Umbilical cord (tissue), 2 donors: Measurements from ENCODE around the gene PCDHGA6. TPM values are rescaled to one million over a fixed set of nuclear protein-coding genes. Genes with fewer than 3 reads are reported as not detected.
"Not testable (repeated sequence)": the region's sequence is repeated elsewhere in the genome, so short reads cannot be mapped to it uniquely, and the experiment has no call there.

Experiments used
- DNase-seq: peaks from one replicate; pipeline ENCODE4 v3.0.0-alpha.2; 2015; ENCODE audit warnings: low spot score
- total RNA-seq: library from RNA; depleted of rRNA; stranded (reverse); fragments of >200 nt; gene quantifications from one replicate; pipeline ENCODE4 v1.2.3, GENCODE V29; 2014; ENCODE audit warnings: low replicate concordance; ENCODE audit not compliant: insufficient read depth

PCDHGA6 gene
- total RNA-seq, 1 donor from 2014 or later: 7.2 TPM

DNA sequence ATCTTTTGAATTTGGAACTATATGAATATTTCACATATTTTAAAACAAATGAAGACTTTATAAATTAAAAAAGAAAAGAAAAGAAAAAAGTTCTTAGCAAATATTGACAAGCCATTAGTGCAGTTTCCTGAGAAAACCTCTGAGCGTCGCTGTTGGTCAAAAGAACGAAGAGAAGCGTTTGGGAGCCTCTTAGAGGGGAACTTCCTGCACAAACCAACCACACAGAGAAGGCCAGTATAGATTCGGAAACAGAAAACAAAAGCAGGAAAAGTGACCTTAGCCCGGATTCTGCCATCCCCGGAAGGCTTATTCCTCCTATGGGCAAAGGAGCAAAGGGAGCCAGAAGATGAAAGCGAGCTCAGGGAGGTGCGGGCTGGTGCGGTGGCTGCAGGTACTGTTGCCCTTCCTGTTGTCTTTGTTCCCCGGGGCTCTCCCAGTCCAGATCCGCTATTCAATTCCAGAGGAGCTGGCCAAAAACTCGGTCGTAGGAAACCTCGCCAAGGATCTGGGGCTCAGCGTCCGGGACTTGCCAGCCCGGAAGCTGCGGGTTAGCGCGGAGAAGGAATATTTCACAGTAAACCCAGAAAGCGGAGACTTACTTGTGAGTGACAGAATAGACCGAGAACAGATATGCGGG lies 13.8 kb upstream of the PCDHGA6 start, which contains the start of gene PCDHGB2:
TSS of gene PCDHGB2 (plus strand) at position 205 of the 637 bp plus-strand sequence. CDS start at position 347, 142 bp downstream.
- no peak for DNase-seq

GRCh38 chr5:141360685-141361084 lies 13.0 kb upstream of the PCDHGA6 start:
- DNase-seq: no peak

DNA sequence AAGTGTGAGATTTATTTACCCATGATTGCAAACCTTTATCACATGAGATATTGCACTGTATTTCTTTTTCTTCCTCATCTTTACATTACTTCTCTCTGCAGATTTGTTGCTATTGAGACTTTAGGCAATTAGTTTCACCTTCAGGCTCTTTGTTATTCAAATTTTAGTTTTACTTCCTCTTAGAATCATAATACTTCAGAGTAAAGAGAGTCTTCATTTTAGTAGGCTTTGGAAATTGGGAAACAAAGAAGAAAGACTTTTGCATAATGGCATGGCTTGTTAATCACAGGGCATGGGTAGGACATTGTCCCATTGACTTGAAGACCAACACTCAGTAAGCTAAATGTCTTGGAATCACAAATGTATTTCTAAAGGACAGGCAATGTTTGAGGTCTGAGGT lies 11.0 kb upstream of the PCDHGA6 start:
- DNase-seq: no peak

DNA sequence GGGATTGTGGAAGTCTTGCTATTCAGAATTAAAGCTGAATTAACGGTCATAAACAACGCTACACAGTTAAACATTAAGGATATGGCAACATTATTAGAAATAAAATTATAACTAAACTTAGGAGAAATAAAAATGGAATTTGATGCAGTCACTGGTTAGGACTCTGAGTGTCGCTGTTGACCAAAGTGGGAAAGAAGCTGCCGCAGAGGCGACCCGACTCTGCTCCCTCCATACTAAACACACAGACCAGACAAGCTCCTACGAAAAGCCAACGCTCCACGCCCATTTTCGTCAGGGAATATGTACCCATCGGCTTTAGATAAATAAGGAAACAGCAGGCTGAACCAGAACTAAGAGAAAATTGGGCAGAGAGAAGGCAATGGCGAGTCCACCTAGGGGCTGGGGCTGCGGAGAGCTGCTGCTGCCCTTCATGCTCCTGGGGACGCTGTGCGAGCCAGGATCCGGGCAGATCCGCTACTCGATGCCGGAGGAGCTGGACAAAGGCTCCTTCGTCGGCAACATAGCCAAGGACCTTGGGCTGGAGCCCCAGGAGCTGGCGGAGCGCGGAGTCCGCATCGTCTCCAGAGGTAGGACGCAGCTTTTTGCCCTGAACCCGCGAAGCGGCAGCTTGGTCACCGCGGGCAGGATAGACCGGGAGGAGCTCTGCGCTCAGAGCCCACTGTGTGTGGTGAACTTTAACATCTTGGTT lies 9.6 kb upstream of the PCDHGA6 start, which contains the start of gene PCDHGA5:
TSS of gene PCDHGA5 (plus strand) at position 211 of the 709 bp plus-strand sequence. CDS start at position 380, 169 bp downstream.
- DNase-seq: no peak

GRCh38 chr5:141366016-141366896 lies 7.4 kb upstream of the PCDHGA6 start:
- DNase-seq: no peak

- DNase-seq: no peak
Observed at GRCh38 chr5:141369994-141370848, 3.5 kb upstream of the PCDHGA6 start, which contains the start of gene PCDHGB3. Gene PCDHGB3, plus strand, starts transcription at chr5:141370242. Its CDS starts 153 bp downstream, at chr5:141370395.

DNA sequence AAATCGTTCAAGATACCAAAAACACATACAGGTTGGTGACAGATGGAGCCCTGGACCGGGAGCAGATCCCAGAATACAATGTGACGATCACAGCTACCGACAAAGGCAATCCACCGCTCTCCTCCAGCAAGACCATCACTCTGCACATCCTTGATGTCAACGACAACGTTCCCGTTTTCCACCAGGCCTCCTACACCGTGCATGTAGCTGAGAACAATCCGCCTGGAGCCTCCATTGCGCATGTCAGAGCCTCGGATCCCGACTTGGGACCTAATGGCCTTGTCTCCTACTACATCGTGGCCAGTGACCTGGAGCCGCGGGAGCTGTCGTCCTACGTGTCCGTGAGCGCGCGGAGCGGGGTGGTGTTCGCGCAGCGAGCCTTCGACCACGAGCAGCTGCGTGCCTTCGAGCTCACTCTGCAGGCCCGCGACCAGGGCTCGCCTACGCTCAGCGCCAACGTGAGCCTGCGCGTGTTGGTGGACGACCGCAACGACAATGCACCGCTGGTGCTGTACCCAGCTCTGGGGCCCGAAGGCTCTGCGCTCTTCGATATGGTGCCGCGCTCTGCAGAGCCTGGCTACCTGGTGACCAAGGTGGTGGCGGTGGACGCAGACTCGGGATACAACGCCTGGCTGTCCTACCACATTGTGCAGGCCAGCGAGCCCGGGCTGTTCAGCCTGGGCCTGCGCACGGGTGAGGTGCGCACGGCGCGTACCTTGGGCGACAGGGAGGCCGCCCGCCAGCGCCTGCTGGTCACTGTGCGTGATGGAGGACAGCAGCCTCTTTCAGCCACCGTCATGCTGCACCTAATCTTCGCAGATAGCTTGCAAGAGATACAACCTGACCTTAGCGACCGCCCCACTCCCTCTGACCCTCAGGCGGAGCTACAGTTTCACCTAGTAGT lies 1.9 kb upstream of the PCDHGA6 start:
- no peak for DNase-seq

GRCh38 chr5:141374627-141375026 lies 936 bp downstream of the PCDHGA6 start:
- DNase-seq: no peak

DNA sequence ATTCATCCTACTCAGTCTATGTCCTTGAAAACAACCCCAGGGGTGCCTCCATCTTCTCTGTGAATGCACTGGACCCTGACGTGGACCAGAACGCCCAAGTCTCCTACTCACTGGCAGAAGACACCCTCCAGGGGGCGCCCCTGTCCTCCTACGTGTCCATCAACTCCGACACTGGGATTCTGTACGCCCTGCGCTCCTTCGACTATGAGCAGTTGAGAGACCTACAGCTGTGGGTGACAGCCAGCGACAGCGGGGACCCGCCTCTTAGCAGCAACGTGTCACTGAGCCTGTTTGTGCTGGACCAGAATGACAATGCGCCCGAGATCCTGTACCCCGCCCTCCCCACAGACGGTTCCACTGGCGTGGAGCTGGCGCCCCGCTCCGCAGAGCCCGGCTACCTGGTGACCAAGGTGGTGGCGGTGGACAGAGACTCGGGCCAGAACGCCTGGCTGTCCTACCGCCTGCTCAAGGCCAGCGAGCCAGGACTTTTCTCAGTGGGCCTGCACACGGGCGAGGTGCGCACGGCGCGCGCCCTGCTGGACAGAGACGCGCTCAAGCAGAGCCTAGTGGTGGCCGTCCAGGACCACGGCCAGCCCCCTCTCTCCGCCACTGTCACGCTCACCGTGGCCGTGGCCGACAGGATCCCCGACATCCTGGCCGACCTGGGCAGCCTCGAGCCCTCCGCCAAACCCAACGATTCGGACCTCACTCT lies 1.9 kb downstream of the PCDHGA6 start:
- not testable (repeated sequence) for DNase-seq

DNA sequence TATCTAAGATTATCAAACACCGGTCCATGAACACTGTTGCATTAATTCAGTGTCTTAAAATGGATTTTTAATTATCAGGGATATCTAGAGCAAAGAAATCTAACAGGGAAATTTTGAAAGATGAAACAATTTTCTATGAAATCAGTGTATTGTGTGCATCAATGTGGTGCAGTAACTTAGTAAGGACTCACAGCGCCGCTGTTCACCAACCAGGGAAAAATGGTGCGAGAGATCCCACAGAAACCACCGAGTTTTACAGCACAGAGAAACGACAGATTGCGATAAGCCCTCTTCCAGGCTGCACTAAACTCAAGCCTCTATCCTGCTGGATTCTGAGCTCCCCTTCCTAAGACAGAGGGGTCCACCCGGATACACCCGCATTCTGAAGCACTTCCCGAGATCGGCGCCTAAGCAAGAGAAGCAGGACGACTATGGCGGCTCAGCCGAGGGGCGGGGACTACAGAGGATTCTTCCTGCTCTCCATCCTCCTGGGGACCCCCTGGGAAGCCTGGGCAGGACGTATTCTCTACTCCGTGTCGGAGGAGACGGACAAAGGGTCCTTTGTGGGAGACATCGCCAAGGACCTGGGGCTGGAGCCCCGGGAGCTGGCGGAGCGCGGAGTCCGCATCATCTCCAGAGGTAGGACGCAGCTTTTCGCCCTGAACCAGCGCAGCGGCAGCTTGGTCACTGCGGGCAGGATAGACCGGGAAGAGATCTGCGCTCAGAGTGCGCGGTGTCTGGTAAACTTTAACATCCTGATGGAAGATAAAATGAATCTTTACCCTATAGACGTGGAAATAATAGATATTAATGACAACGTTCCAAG lies 9.0 kb downstream of the PCDHGA6 start, which contains the start of gene PCDHGA7:
TSS of gene PCDHGA7 (plus strand) at position 274 of the 826 bp plus-strand sequence. CDS start at position 432, 158 bp downstream.
- DNase-seq: no peak

- no peak for DNase-seq
Observed at GRCh38 chr5:141383345-141383744, 9.7 kb downstream of the PCDHGA6 start.

- no peak for DNase-seq
Observed at GRCh38 chr5:141384471-141385267, 11.0 kb downstream of the PCDHGA6 start.

DNA sequence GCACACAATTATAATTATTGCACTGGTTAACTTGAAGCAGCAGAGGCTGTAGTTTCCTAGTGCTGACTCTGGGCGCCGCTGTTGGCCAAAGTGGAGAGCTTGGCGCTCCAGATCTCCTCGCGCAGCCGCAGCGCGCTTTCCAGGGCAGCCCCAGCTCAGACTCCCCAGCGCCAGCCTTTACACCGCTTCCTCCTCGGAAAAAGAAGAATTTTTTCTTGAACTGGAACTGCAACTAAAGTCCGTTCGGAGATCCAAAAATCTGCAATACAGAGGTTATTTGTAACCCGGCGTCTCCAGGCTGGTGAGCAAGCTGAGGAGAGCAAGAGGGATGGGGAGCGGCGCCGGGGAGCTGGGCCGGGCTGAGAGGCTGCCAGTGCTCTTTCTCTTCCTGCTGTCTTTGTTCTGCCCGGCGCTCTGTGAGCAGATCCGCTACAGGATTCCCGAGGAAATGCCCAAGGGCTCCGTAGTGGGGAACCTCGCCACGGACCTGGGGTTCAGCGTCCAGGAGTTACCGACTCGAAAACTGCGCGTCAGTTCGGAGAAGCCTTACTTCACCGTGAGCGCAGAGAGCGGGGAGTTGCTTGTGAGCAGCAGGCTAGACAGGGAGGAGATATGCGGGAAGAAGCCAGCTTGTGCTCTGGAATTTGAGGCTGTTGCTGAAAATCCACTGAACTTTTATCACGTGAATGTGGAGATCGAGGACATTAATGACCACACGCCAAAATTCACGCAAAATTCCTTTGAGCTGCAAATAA lies 14.0 kb downstream of the PCDHGA6 start, which contains the start of gene PCDHGB4:
TSS of gene PCDHGB4 (plus strand) at position 142 of the 755 bp plus-strand sequence. CDS start at position 329, 187 bp downstream.
- peak; percentile 6 for DNase-seq

- no peak for DNase-seq
Observed at GRCh38 chr5:141388661-141389060, 15.0 kb downstream of the PCDHGA6 start.

DNA sequence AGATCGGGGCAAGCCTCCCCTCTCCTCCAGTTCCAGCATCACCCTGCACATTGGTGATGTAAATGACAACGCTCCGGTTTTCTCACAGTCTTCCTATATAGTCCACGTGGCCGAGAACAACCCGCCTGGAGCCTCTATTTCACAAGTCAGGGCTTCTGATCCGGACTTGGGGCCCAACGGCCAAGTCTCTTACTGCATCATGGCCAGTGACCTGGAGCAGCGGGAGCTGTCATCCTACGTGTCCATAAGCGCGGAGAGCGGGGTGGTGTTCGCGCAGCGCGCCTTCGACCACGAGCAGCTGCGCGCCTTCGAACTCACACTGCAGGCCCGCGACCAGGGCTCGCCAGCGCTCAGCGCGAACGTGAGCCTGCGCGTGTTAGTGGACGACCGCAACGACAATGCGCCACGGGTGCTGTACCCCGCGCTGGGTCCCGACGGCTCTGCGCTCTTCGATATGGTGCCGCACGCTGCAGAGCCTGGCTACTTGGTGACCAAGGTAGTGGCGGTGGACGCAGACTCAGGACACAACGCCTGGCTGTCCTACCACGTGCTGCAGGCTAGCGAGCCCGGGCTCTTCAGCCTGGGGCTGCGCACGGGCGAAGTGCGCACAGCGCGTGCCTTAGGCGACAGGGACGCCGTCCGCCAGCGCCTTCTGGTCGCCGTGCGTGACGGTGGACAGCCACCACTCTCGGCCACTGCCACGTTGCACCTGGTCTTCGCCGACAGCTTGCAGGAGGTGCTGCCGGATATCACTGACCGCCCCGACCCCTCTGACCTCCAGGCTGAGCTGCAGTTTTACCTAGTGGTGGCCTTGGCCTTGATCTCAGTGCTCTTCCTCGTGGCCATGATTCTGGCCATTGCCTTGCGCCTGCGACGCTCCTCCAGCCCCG lies 15.7 kb downstream of the PCDHGA6 start:
- no peak for DNase-seq
